Activated naive CD4-positive, alpha-beta T cell treated with anti-CD3 and anti-CD28 coated beads, Interleukin-2, amount 10 ng/mL, durations not matched to agents 5 hours and 36 hours (primary cell): ENCODE results near the gene ECI1. TPM values are rescaled to one million over a fixed set of nuclear protein-coding genes. Genes with fewer than 3 reads are reported as not detected.

Experiments used
- microRNA-seq: library from miRNA; unstranded; fragments of <30 nt; microRNA quantifications from one replicate; pipeline ENCODE4 v1.2.0, GENCODE V29; 2022; ENCODE audit warnings: borderline microRNAs expressed, borderline replicate concordance
- total RNA-seq, 2 experiments: library from RNA; stranded (reverse); gene quantifications; one replicate each; pipeline ENCODE4 v1.2.3, GENCODE V29; 2021

Gene ECI1
- total RNA-seq = 10 to 100 TPM; 30.7 to 35.4 TPM

GRCh38 chr16:2251296-2252111 lies at the start of gene ECI1:
Gene ECI1 (minus strand): TSS chr16:2251587. CDS start chr16:2251566, 21 bp downstream.

GRCh38 chr16:2267913-2268666 lies 16.7 kb upstream of the ECI1 start, which contains the start of gene RNPS1:
Gene RNPS1 (minus strand): TSS chr16:2268126. CDS start chr16:2264643, 3,483 bp downstream.

GRCh38 chr16:2236337-2237101 lies 14.9 kb downstream of the ECI1 start, which contains the start of gene DNASE1L2:
Gene DNASE1L2 (plus strand): TSS chr16:2236444. CDS start chr16:2236817, 373 bp downstream.

GRCh38 chr16:2223221-2223941 lies 28.0 kb downstream of the ECI1 start, which contains the start of gene E4F1:
Gene E4F1 (plus strand): TSS chr16:2223591. CDS start chr16:2223614, 23 bp downstream.

GRCh38 chr16:2214719-2214968 lies 36.7 kb downstream of the ECI1 start, which contains the start of gene PGP:
Gene PGP (minus strand): TSS chr16:2214840. CDS start chr16:2214777, 63 bp downstream.

GRCh38 chr16:2210386-2211365 lies 40.7 kb downstream of the ECI1 start, which contains the start of gene BRICD5:
Gene BRICD5 (minus strand): TSS chr16:2210863. CDS start chr16:2210833, 30 bp downstream.

GRCh38 chr16:2205104-2205966 lies 46.1 kb downstream of the ECI1 start, which contains the start of gene MLST8:
Gene MLST8 (plus strand): TSS chr16:2205454. CDS start chr16:2206086, 632 bp downstream.

GRCh38 chr16:2196162-2196980 lies 55.0 kb downstream of the ECI1 start, which contains the start of gene CASKIN1:
Gene CASKIN1 (minus strand): TSS chr16:2196605. CDS start chr16:2196432, 173 bp downstream.

Small RNA genes within 50 kb of the gene (microRNA-seq; reads per million reads assigned to microRNA genes)
- gene MIR3677 (not detected), gene MIR4717 (not detected)

Other genes with a start within 250 kb of the ECI1 start
- gene ZNF598, start 241.8 kb downstream of the ECI1 start, total RNA-seq = 10 to 100 TPM; 51.5 to 52.2 TPM
- under 1 TPM; 0.24 to 0.48 TPM for gene NPW, start 231.8 kb downstream of the ECI1 start, total RNA-seq
- gene NHERF2, start 224.7 kb downstream of the ECI1 start, total RNA-seq = 1 to 10 TPM; 2.8 to 3.2 TPM
- gene NTHL1, start 203.8 kb downstream of the ECI1 start, total RNA-seq = 10 to 100 TPM; 21.4 to 21.8 TPM
- gene TSC2, start 203.6 kb downstream of the ECI1 start, total RNA-seq = 100 to 1,000 TPM; 106 to 109 TPM
- gene PKD1, start 115.7 kb downstream of the ECI1 start, total RNA-seq = 10 to 100 TPM; 66.5 to 78.0 TPM
- gene RAB26, start 103.0 kb downstream of the ECI1 start, total RNA-seq = under 1 TPM in 1 of 2 experiments, not detected in 1; 0.15 TPM
- gene TRAF7, start 95.8 kb downstream of the ECI1 start, total RNA-seq = 10 to 100 TPM; 57.4 to 58.9 TPM
- gene CASKIN1, start 55.0 kb downstream of the ECI1 start, total RNA-seq = under 1 TPM; 0.28 to 0.39 TPM
- gene MLST8, start 46.1 kb downstream of the ECI1 start, total RNA-seq = 10 to 100 TPM; 30.6 to 34.2 TPM
- gene BRICD5, start 40.7 kb downstream of the ECI1 start, total RNA-seq = 10 to 100 TPM; 11.9 to 12.7 TPM
- gene PGP, start 36.7 kb downstream of the ECI1 start, total RNA-seq = 10 to 100 TPM; 17.4 to 17.5 TPM
- 10 to 100 TPM; 30.1 to 31.5 TPM for gene E4F1, start 28.0 kb downstream of the ECI1 start, total RNA-seq
- gene DNASE1L2, start 15.1 kb downstream of the ECI1 start, total RNA-seq = 1 to 10 TPM; 2.6 to 2.8 TPM
- 100 to 1,000 TPM; 185 to 190 TPM for gene RNPS1, start 16.5 kb upstream of the ECI1 start, total RNA-seq
- gene ABCA3, start 89.1 kb upstream of the ECI1 start, total RNA-seq = 1 to 10 TPM; 3.8 TPM
- gene CCNF, start 177.9 kb upstream of the ECI1 start, total RNA-seq = 10 to 100 TPM; 59.3 to 61.7 TPM
- 1 to 10 TPM; 8.3 to 8.8 TPM for gene TEDC2, start 208.5 kb upstream of the ECI1 start, total RNA-seq
- not detected for gene NTN3, start 219.7 kb upstream of the ECI1 start, total RNA-seq
- gene TBC1D24, start 223.5 kb upstream of the ECI1 start, total RNA-seq = 10 to 100 TPM; 10.2 to 10.3 TPM